ENCODE results near the gene SETD2. TPM values are rescaled to one million over a fixed set of nuclear protein-coding genes. Genes with fewer than 3 reads are reported as not detected.
A peak's percentile ranks its signal among the peaks of the same experiment; 100 is the strongest.

Gene SETD2
- polyA plus RNA-seq, 1 of the 3 experiments (the other 2 are of a cell fraction), result 12.1 TPM

DNA sequence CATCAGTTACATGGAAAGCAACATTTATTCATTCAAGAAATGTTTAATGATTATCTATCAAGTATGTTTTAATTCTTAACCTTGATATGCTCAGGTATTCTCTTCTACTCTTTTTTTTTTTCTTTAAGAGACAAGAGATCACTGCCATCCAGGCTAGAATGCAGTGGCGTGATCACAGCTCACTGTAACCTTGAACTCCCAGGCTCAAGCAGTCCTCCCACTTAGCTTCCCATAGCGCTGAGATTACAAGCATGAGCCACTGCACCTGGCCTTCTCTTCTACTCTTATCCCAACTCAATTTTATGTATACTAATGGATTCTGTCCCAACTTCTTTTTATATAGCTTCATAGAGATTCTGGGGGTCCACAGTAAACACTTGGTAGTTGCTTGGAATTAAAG, 50.9 kb downstream of the SETD2 start:
- no peak overlapping the region for H3K4me2 ChIP-seq
- peaks cover 26 to 58% of the 10 kb centered on the region in 2 experiments for H3K36me3 ChIP-seq (replicated peaks in 1 of 2; ENCODE audit: control insufficient read depth in 1 of 2, insufficient read depth in 2 of 2, low read length in 1 of 2)
- peaks cover 46% of the 10 kb centered on the region for H3F3A ChIP-seq (replicated peaks; ENCODE audit: insufficient read depth)
- peak overlapping the region; percentile 55; the same call in 1 of the 2 replicates for H3K9ac ChIP-seq
- no peaks in the 10 kb centered on the region for H3K9me3 ChIP-seq
- no peak for DNase-seq
- ChIA-PET POLR2A (no interaction called here), CTCF (interaction anchor here (0.9 kb wide), 1 partner anchor 212 kb away, joined by 3 read pairs; no protein-coding TSS in a partner anchor)
- WGBS (ENCODE audit: low lambda C conversion rate), result 86% methylated on average over 2 of the region's 2 CpGs
- TF ChIP-seq, protein P1, sequence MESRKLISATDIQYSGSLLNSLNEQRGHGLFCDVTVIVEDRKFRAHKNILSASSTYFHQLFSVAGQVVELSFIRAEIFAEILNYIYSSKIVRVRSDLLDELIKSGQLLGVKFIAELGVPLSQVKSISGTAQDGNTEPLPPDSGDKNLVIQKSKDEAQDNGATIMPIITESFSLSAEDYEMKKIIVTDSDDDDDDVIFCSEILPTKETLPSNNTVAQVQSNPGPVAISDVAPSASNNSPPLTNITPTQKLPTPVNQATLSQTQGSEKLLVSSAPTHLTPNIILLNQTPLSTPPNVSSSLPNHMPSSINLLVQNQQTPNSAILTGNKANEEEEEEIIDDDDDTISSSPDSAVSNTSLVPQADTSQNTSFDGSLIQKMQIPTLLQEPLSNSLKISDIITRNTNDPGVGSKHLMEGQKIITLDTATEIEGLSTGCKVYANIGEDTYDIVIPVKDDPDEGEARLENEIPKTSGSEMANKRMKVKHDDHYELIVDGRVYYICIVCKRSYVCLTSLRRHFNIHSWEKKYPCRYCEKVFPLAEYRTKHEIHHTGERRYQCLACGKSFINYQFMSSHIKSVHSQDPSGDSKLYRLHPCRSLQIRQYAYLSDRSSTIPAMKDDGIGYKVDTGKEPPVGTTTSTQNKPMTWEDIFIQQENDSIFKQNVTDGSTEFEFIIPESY (IDR thresholded peaks at IDR 0.05; ENCODE audit: borderline replicate concordance, low read depth), result no peak
- no peak for TF ChIP-seq FOSL2 (IDR thresholded peaks at IDR 0.05; ENCODE audit: borderline replicate concordance, low read depth)
- no peak for TF ChIP-seq SMC3 (IDR thresholded peaks at IDR 0.05; ENCODE audit: low read depth, low read length)
- TF ChIP-seq EZH2phosphoT487 (IDR thresholded peaks at IDR 0.05; ENCODE audit: borderline replicate concordance, low read depth), result no peak
- no peak for TF ChIP-seq GABPA (IDR thresholded peaks at IDR 0.05; ENCODE audit: low read depth)
- no peak for TF ChIP-seq TEAD4 (IDR thresholded peaks at IDR 0.05; ENCODE audit: borderline replicate concordance, insufficient read depth)
- no peak for TF ChIP-seq YY1 (IDR thresholded peaks at IDR 0.05; ENCODE audit: low read depth)
- TF ChIP-seq, protein P2, sequence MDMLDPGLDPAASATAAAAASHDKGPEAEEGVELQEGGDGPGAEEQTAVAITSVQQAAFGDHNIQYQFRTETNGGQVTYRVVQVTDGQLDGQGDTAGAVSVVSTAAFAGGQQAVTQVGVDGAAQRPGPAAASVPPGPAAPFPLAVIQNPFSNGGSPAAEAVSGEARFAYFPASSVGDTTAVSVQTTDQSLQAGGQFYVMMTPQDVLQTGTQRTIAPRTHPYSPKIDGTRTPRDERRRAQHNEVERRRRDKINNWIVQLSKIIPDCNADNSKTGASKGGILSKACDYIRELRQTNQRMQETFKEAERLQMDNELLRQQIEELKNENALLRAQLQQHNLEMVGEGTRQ (IDR thresholded peaks at IDR 0.05; ENCODE audit: borderline replicate concordance, low read depth, low read length), result no peak
- no peak for TF ChIP-seq FOXM1 (IDR thresholded peaks at IDR 0.05; ENCODE audit: low read depth)
- TF ChIP-seq, protein P3, sequence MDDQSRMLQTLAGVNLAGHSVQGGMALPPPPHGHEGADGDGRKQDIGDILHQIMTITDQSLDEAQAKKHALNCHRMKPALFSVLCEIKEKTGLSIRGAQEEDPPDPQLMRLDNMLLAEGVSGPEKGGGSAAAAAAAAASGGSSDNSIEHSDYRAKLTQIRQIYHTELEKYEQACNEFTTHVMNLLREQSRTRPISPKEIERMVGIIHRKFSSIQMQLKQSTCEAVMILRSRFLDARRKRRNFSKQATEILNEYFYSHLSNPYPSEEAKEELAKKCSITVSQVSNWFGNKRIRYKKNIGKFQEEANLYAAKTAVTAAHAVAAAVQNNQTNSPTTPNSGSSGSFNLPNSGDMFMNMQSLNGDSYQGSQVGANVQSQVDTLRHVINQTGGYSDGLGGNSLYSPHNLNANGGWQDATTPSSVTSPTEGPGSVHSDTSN (IDR thresholded peaks at IDR 0.05), result no peak
- no peak for TF ChIP-seq FOXJ3 (CRISPR knock-in tag; IDR thresholded peaks at IDR 0.05)
- no peak for TF ChIP-seq RXRA (IDR thresholded peaks at IDR 0.05; ENCODE audit: borderline replicate concordance, low read depth)
- TF ChIP-seq TCF12 (IDR thresholded peaks at IDR 0.05), result no peak
- no peak for TF ChIP-seq POLR2AphosphoS5 (IDR thresholded peaks at IDR 0.05; ENCODE audit: low read depth, low read length)
- TF ChIP-seq RCOR1 (IDR thresholded peaks at IDR 0.05; ENCODE audit: low read length), result no peak
- no peak overlapping the region for H2AFZ ChIP-seq (ENCODE audit: low read depth)
- no peaks in the 10 kb centered on the region for H3K27me3 ChIP-seq (ENCODE audit: insufficient read depth)
- peak overlapping the region in 1 of 2 experiments; percentile 90; a peak in 2 of 4 replicates for H3K27ac ChIP-seq (ENCODE audit: low read depth in 2 of 2, low read length in 1 of 2)
- H3K4me3 ChIP-seq (ENCODE audit: low read depth in 2 of 2, low read length in 1 of 2), result no peak overlapping the region
- H4K20me1 ChIP-seq (ENCODE audit: insufficient read depth), result no peaks in the 10 kb centered on the region
- H3K9me2 ChIP-seq, result no peaks in the 10 kb centered on the region
- peaks cover 0 to 31% of the 10 kb centered on the region in 2 experiments; a peak in 2 of 4 replicates for H3K4me1 ChIP-seq (ENCODE audit: control insufficient read depth in 1 of 2, insufficient read depth in 2 of 2, low read depth in 1 of 2, low read length in 1 of 2)
- H3K79me2 ChIP-seq (ENCODE audit: insufficient read depth), result peaks cover 71% of the 10 kb centered on the region
